Measurements from ENCODE around the gene PRCP.

Gene PRCP

DNA sequence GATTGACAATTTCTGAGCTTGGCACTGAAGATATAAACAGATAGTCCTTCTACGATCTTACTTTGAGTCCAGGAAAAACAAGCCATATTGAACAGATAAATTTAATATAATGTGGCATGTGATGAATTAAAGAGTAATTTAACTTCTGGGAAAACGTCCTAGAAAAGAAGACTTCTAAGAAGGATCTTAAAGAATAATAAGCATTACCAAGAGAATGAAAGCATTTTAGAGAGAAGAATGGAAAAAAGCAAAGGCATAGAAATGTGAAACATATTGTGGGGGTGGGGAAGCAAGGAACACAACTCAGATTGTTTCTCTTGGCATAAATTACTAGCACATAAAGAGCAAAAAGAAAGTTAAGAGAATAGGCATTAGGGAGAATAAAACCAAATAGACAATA is 6.7 kb upstream of the PRCP start:
- DNase-seq (ENCODE audit: low read depth) = no peak

DNA sequence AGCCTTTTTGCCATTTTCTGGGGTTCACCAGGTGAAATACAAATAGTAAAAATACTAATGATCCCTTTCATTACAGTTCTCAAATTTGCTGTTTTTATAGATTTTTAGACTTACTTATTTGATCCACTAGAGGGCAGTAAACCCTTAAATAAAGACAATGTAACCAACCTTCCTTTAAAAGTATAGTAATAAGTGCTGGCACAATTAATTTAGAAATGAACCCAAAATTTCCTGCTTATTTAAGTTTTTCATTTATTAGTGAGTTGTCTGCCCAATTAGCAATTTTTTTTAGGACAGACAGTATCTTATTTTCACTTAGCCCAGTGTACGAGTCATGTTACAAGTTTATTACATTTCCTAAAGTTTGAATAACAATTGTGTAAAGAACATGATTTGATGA is 6.0 kb upstream of the PRCP start:
- DNase-seq (ENCODE audit: low read depth) = no peak

DNA sequence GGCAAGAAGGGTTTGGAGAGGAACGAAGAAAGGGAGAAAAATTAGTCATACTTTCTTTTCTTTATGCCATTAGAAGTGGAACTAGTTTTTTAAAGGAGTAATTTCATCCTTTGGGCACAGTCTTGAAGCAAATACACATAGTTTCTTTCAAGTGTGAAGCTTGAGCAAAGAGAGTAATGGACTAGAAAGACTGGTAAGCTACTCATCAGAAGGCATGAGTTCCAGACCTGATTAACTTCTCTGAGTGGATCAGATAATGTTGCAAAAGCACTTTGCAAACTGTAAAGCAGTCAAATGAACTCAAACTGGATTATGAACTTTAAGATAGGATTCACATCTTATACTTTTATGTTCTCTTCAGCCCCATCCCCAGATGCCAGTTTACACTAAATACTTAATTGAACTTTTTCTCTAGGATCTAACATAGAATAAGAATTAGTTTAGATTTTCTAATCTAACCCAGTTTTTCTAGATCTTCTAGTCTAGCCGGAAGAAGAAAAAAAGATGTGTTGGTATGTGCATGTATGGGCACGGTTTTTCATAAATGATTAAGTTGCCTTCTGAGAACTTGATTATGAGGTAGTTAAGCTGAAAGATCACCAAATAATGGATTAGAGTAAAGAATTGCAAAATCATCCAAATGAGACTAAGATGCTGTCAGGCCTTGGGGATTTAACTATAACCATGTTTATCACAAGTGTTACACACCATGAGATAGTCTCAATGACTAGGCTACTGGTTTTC is 3.8 kb upstream of the PRCP start:
- no peak for DNase-seq (ENCODE audit: low read depth)

DNA sequence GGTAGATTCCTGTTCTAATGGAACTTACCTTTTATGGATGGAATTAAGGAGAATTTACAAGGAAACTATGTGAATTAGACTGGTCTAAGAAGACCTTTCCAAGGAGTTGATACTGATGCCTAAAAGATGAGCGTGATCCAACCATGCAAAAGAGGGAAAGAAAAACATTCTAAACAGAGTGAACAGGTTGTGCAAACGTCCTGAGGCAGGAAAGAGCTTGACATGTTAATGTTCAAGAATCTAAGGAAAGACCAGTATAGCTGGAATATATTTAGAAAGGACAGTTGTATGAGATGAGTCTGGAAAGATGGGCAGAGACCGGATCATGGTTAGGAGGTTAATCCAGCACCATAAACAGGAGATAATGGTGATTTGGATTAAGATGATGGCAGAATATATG is 2.6 kb upstream of the PRCP start:
- no peak for DNase-seq (ENCODE audit: low read depth)

DNA sequence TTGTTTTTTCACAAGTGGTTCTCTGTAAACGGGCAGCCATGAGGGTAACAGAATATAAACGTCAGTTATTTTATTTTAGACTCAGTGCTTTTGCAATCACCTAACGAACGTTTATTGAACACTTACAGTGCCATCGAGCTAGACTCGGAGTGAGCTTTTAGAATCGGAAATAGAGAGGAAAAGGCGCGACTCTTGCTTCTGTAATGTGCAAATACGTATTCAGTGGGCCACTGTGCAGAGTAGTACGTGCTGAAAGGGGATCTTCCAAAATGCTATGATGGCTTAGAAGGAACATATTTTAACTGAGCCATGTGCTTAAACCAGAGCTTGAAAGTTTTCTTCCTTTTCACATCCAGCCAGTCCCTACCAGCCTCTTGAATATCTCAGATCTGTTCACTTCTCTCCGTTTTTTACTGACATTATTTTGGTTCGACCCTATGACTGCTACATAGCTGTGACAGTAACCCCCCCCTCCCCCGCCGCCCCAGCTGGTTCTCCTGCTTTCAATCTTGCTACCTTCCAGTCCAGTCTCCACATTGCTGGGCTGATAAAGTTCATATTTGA is 1.8 kb upstream of the PRCP start:
- no peak for DNase-seq (ENCODE audit: low read depth)

DNA sequence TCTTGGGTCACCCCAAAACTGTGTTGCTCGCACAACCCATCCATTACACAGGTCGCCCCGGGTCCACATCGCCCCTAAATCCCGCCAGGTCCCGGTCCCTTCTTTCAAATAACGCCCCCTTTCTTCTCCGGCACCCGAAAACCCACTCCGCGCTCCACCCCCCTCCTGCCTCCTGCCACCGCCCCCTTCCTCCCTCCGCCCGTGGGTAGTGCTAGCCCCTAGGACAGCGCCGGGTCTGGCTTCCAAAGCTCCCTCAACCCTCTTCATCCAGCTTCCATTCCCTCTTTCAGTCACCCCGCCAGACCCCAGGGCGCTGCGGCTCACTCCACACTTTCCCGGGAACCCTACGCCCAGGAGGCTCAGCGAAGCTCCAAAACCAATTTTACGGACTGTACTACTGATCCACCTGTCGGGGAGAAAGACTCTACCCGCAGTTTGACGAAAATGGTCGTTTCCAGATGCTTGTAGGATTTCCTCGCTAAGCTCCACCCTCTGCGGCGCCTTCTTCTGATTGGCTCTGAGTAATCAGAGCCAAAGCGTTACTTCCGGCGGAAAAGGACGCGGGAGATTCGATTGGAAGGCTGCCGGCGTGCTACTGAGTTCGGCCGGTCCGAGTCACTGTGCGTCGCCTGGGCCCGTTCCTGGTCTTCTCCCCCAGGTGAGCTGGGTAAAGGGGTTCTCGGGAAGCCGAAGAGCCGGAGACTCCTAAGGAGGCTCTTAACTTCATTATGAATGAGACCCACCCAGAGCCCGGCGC is 1.1 kb upstream of the PRCP start, which contains the start of gene DDIAS:
Gene DDIAS, plus strand, starts transcription at position 572 of the 757 bp plus-strand sequence. CDS start 13,003 bp downstream, outside the sequence.
- DNase-seq (ENCODE audit: low read depth) = peak; percentile 92

DNA sequence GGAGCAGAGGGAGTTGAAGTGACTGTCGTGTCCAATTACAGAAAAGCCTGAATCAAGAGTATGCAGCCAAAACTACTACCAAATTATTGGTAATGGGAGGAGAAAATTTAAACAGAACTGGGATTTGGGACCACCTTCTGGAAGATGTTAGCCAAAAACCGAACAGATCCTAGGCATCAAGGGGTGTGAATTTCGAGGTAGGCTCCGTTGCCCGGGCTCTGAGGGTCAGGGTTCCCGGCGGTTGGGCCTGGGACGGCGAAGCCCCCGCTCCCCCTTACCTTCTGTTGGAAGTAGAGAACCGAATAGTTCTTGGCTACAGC is 313 bp downstream of the PRCP start:
- DNase-seq (ENCODE audit: low read depth) = no peak

DNA sequence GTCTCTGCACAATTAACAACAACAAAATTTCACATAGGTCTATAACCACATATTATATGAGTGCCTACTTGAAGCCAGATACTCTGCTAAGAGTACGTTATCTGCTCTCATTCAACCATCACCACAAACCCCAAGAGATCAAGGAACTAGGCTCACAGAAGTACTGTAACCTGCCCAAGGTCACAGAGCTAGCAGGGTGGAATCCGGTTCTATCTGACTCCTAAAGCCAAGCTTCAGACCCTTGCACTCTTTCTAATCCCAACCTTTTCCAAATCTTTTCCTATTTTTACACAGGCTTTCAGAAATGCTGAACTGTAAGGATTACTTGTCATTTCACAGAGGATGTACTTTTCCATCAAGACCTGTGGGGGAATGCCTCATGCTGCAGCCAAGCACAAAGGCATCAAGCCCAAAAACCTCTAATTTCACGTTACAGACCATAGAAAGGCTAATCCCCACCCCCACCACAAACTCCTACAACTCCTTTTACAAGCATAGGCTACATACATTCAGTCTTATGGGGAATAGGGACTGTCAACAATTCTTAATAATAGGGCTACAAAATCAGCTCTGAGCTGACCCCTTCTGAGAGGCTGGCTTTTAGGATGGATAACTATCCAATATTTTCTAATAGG is 927 bp downstream of the PRCP start:
- no peak for DNase-seq (ENCODE audit: low read depth)

DNA sequence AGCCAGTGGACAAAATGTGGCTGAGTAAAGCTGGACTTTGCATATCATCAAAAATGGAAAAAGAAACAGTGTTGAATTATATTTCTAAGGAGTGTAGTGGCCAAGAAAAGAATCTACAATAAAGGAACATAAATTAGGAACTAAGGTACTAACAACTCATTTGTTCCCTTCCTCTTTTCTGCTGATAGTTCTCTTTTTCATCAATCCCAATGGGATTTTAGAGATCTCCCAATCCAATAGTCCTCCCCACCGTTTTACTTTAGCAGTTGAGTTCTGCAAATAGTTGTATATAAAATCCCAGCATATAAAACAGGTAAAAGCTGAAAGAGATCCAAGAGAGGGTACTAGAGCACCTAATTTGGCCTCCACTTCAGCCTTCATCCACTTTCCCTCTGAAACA is 2.0 kb downstream of the PRCP start:
- no peak for DNase-seq (ENCODE audit: low read depth)

DNA sequence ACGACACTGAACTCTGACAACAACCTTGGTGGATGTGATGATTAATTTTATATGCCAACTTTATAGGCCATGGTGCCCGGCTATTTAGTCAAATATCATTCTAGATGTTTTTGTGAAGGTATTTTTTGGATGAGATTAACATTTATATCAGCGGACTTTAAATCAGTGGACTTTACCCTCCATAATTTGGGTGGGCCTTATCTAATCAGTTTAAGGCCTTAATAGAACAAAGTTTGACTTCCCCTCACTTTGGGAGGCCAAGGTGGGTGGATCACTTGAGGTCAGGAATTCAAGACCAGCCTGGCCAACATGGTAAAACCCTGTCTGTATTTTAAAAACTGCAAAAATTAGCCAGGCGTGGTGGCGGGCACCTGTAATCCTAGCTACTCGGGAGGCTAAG is 4.0 kb downstream of the PRCP start:
- no peak for DNase-seq (ENCODE audit: low read depth)

DNA sequence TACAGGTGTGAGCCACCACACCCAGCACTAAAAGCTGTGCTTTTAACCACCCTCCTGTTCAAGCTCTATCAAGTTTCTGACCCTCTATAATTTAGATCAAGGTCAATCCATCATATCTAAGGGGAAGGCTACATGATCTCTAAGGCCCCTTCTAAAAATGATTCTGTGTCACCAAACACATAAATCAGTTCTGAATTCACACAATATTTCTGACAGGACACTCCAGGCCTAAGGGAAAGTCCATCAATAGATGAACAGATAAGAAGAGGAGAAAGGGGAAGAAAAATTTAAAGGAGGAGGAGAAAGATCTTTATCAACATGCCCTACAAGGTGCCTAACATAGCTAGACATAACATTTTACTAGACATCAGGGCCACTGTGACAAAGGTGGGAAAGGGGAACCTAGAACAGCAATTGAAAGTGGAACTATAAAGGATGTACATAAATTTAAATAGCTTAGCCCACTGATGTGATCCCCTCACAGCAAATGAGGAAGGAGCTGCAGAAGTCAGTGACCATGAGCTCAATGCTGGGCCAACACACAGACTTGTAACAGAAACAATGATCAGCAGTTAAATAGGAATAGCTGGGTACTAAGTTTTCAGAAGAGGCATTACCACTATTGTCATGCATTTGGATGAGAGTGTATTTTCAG is 4.7 kb downstream of the PRCP start:
- DNase-seq (ENCODE audit: low read depth) = no peak

DNA sequence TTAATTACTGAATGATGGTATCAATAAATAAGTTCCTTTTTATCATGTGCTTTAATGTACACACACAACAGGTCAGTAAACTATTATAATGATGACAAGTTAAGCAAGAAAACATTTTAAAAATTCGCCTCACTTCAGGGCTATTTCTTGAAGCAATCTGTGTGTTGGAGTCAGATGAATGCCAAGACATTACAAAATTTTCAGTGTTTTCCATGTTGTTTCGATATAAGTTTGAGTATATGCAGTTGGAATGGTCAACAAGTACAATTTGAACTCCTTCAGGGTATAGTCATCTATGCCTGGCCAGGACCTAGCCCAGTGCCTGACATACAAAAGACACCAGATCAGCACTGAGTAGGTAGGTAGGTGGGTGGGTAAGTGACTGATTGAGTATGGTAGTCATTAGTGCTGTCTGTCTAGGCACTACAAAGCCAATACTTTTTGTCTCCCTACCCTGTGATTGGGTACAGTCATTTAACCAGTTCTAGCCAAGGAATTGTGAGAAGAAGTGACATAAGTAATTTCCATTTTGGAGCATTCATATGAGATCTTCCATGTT is 7.5 kb downstream of the PRCP start:
- no peak for DNase-seq (ENCODE audit: low read depth)

DNA sequence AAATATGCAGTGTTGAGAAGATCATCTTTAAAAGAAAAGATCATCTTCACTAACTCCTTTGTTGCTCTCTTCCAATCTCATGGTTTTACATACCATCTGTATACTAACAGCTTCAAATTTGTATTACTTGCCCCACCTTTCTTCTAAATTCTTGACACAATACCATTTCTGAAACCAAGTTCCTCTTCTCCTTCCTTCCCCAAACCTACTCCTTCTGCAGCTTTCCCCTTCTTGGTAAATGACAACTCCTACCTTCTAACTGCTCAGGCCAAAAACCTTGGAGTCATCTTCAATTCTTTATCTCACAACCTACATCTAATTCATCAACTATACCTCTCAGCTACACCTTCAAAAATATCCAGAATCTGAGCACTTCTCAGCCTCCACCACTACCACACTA is 9.3 kb downstream of the PRCP start:
- DNase-seq (ENCODE audit: low read depth) = no peak

DNA sequence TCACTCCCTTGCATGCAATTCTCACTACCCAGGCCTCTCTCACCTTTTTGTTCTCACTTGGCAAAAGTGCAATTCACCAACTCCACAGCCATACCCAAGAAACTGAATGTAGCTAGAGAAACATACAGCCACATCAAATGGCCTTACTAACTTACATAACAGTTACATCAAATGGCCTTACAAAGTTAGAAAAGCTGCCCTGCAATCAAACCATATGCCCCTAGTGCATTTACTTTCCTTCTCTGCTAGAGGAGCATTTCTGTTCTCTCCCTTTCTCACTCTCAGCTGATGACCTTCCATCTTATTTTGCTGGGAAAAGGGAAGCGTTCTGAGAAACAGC is 10.3 kb downstream of the PRCP start:
- DNase-seq (ENCODE audit: low read depth) = no peak

DNA sequence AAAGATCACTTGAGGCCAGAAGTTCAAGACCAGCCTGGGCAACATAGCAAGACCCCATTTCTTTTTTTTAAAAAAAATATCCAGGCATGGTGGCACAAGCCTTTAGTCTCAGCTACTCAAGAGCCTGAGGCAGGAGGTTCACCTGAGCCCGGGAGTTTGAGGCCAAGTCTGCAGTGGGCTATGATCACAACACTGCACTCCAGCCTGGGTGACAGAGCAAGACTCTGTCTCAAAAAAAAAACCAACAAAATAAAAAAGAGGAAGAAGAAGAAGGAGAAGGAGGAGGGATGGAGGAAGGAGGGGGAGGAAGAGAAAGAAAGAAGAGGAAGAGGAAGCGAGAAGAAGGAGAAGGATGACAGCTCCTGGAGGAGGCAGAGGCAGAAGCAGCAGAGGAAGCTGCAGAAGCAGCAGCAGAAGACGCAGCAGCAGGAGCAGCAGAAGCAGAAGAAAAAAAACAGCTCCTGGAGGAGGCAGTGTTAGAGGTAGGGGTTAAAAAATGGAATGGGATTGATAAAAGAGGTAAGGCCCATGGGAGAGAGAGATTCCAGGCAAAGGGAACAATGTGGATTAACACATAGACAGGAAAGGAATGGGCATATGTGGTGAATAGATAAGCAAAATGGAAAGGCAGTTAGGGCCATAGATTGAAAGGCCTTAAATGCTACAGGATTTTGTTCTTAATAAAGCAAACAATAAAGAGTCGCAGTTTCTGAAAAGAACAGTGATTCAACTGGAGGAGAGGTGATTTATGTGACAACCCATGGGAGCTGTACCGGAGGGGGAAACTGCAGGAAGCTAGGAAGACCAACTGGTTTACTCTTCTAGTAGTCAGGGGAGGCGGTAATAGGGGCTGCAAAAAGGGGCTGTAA is 10.9 kb downstream of the PRCP start:
- DNase-seq (ENCODE audit: low read depth) = no peak

DNA sequence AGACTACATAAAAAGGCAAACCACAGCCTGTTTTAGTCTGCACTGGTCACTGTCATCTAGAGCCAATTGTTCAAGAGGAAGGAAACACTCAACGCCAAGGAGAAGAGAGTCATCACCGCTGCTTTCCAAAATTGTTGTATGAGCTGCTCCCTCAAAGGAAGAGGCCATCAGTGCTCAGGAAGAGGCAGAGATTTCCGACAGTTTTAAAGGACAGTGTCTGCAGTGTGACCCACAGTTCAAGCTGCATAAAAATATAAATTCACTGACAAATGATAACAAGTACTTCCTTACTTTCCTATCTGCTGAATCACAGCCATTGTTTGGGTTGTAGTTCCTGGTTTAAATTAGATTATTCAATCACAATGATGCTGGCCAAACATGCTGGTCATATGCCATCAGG is 16.4 kb downstream of the PRCP start:
- DNase-seq (ENCODE audit: low read depth) = no peak

DNA sequence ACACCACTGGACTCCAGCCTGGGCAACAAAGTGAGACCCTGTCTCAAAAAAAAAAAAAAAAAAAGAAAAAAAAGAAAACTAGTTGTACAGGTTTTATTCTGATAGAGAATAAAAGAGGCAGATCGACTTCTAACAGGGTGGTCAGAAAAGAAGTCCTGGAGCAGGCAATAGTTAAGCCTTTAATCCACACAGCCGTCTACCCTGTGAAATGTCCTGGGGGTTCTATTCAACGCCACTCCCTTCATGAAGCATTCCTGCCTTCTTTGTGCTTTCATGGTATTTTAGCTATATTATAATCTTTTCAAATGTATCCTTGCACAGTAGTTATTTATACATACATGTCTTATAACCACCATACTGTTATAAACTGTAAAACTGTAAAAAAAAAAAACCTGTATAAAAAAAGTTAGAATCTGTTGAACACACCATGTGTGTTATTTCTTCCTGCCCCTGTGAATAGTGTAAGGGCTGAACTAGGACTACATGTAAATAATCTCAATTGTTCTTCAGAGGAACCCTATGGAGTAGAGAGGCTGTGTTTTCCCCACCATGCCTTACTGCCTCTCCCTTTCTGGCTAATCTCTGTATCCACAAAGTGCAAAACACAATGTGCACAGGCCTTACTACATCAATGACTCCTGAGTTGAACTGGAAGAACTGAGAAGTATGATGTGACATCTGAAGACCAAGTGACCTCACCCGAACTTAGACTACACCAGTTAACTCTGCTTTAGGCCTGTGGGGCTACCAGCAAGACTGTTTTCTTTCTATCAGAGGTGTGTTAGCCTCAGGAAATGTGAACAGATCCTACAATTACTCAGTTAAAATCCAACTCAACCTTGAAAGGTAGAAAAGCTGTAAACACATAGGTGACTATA is 25.3 kb downstream of the PRCP start:
- no peak for DNase-seq (ENCODE audit: low read depth)

DNA sequence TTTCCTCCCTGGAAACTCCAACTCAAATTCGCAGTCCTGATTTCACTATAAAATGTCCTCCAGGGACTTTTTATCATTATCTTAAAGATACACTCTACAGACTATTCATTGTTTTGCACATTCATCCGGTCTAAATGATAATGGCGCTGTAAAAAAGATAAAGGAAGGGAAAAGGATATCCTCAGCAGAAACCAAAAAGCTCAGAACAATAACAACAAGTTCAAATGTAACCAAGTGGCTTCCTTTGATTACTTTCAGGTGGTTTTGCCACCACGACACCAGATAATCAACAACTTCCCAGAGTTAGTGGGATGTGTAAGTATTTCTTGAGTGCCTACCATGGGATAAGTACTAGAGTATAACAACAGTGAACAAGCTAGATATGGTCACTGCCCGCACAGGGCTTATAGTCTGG is 26.3 kb downstream of the PRCP start:
- DNase-seq (ENCODE audit: low read depth) = no peak

DNA sequence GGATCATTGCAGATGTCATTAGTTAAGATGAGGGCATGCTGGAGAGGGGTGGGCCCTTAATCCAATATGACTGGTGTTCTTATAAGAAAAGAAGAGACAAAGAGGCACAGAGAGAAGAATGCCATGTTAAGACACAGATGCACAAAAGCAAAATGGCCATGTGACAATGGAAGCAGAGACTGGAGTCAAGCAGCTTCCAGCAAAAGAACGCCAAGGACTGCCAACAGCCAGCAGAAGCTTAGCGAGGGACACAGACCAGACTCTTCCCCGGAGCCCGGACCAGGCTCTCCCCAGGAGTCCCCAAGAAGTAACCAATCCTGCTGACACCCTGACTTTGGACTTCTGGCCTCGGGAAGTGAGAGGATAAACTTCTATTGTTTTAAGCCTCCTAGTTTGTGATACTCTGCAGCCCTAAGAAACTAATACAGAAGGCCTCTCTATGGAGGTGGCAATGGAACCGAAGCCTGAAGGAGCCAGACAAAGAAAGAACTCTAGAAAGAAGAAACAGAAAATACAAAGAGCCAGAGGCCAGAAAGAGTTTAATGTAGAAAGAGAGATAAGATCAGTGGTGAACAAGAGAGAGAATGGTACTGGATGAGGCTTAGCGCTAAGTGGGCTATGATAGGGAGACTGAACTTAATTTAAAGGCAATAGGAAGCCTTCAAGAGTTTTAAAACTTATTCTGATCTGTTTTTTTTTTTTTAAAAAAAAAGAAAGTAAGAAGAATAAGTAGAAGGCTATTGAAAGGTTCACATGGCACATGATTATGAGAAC is 27.7 kb downstream of the PRCP start:
- no peak for DNase-seq (ENCODE audit: low read depth)

DNA sequence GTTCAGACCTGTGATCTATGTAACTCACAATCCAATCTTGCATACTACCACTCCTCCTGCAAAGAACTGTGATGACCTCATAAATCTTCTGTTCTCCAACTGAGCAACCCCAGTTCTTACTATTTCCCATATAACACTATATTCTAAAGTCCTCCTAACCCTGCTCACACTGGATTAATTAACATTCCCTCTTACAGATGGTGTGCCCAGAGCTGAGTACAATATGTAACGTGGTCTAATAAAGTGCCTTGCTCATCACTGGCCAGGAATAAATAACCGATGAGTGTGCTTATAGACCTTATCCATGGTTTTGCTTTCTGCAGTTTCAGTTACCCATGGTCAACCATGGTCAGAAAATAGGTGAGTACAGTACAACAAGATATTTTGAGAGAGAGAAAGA is 28.6 kb downstream of the PRCP start:
- no peak for DNase-seq (ENCODE audit: low read depth)
